ENCODE data around the gene CHRM2.

Gene CHRM2

GRCh38 chr7:137036768-137037167, 168.3 kb downstream of the CHRM2 start:
- no peak for DNase-seq

- DNase-seq: no peak
Measured at GRCh38 chr7:137038706-137039105, 170.3 kb downstream of the CHRM2 start.

GRCh38 chr7:137040745-137041144, 172.3 kb downstream of the CHRM2 start:
- no peak for DNase-seq

- no peak for DNase-seq
Measured at GRCh38 chr7:137045573-137045972, 177.1 kb downstream of the CHRM2 start.

GRCh38 chr7:137069249-137069963, 201.0 kb downstream of the CHRM2 start:
- DNase-seq: no peak
